NCI-H1694 (cell line): ENCODE measurements around the gene STT3B.
"Not testable (repeated sequence)": the region's sequence is repeated elsewhere in the genome, so short reads cannot be mapped to it uniquely, and the experiment has no call there.

Source experiments
- DNase-seq: peaks from one replicate; lab custom pipeline; 2025; lab: John Stamatoyannopoulos, UW

STT3B gene

GRCh38 chr3:31600431-31600830 is 67.7 kb downstream of the STT3B start:
- no peak for DNase-seq

- not testable (repeated sequence) for DNase-seq
Measured at GRCh38 chr3:31605333-31605732, 72.6 kb downstream of the STT3B start.

DNA sequence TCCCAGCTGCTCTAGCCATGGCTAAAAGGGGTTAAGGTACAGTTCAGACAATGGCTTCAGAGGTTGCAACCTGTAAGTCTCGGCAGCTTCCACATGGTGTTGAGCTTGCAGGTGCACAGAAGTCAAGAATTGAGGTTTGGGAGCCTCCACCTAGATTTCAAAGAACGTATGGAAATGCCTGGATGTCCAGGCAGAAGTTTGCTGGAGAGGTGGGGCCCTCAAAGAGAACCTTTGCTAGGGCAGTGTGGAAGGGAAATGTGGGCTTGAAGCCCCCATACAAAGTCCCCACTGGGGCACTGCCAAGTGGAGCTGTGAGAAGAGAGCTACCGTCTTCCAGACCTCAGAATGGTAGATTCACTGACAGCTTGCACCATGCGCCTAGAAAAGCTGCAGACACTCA is 73.7 kb downstream of the STT3B start:
- no peak for DNase-seq

- no peak for DNase-seq
Measured at GRCh38 chr3:31610700-31611275, 78.1 kb downstream of the STT3B start.

- DNase-seq = no peak
Measured at GRCh38 chr3:31613177-31613576, 80.5 kb downstream of the STT3B start.

- DNase-seq = no peak
Measured at GRCh38 chr3:31613654-31614053, 80.9 kb downstream of the STT3B start.

DNA sequence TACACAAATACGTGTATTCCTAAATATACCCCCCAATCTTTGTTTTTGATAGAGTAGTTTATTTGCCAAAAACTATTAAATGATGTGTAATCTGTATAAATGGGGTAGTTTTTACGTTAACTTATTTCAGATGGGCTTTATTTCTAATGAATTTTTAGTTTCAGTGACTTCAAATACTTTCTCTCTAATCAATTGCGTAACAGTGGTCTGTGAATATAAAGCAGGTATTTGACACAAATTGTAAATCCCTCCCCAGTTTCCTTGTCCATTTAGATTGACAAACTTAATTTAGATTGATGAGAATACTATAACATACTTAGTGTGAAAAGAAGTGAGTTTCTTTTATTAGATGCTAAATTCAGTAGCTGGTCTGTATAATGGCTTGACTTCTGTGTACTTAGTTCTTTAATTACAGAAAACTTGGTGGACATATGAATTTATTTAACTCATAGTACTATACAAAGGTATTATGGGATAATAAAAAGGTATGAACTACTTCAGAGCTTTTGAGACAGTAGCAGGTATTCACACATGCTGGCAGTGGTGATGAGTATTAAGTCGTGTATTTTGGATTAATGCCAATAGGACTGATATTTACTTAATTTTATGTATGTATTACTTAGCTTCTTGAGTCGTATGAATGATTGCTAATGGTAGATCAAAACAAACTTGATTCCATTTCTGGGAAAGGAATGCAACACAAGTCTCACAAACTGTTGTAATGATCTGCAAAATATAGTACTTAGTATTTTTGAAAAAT is 81.6 kb downstream of the STT3B start:
- DNase-seq = no peak

- no peak for DNase-seq
Measured at GRCh38 chr3:31615071-31615875, 82.5 kb downstream of the STT3B start.

DNA sequence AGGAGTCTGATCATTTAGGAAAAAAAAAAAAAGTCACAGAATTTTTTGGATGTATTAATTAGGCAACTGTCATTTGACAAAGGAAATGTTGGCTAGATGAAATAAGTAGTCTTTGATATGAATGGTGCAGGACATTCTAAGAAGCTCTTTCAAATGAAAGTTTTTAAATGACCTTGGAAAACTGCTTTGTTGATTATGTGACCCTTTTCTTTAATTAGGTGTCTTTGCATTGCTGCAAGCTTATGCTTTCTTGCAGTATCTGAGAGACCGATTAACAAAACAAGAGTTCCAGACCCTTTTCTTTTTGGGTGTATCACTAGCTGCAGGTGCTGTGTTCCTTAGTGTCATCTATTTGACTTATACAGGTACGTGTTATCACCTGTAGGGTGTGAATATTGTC is 84.0 kb downstream of the STT3B start:
- DNase-seq = no peak

GRCh38 chr3:31620656-31621055 is 87.9 kb downstream of the STT3B start:
- no peak for DNase-seq

DNA sequence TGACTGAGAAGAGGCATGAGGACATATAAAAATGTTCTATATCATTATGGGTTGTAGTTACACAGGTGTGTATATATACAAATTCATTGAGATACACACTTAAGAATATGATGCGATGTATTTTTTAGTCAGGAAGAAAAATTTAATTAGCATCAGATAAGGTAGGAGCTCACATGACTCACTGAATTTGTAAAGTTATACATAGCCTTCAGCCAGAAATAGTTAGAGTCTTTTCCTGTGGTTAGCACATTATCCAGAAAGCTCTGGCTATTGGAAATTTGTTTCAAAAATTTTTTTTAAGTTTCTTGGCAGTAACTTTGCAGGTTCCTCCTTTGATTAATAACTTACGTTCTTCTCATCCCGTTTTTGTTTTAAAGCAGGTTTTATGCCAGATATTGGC is 88.6 kb downstream of the STT3B start:
- no peak for DNase-seq

GRCh38 chr3:31622636-31623288 is 90.0 kb downstream of the STT3B start:
- DNase-seq = no peak

GRCh38 chr3:31624083-31624709 is 91.5 kb downstream of the STT3B start:
- no peak for DNase-seq

- no peak for DNase-seq
Measured at GRCh38 chr3:31625358-31625757, 92.6 kb downstream of the STT3B start.

GRCh38 chr3:31629054-31629453 is 96.3 kb downstream of the STT3B start:
- no peak for DNase-seq

DNA sequence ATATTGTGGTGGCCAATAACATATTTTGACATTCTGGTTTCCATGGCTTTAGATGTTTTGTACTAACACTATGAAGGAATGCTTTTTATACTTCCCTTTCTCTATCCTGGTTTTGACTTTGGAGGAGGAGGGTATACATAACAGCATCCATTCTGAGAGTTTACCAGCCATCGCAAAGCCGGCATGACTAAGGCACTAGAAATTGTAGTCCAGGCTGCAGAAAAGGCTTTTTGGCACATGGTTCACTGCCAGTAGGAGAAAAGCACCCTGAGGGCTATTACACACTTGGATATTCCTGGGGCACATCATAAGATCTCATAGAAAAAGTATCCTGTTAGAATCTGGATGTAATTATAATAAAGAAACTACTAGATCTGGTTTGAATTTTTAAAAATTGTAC is 101.8 kb downstream of the STT3B start:
- DNase-seq = no peak

DNA sequence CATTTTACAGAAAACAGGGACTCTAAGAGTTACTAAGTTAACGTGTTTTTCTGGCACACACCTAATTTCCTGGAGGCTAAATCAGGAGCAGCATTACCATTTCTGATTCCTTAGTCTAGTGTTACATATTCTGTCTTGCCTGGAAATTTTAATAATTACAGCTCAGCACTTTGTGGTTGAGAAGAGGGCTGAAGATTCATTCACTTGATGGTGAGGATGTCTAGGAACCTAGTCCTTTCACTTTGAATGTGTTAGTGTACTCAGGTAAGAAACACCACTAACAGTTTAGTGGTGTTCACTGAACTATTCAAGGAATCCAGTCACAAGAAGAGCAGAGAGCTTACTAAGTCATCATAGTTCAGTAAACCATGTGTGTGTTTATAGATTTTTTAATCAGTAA is 102.8 kb downstream of the STT3B start:
- DNase-seq = no peak

GRCh38 chr3:31636049-31636448 is 103.3 kb downstream of the STT3B start:
- no peak for DNase-seq

DNA sequence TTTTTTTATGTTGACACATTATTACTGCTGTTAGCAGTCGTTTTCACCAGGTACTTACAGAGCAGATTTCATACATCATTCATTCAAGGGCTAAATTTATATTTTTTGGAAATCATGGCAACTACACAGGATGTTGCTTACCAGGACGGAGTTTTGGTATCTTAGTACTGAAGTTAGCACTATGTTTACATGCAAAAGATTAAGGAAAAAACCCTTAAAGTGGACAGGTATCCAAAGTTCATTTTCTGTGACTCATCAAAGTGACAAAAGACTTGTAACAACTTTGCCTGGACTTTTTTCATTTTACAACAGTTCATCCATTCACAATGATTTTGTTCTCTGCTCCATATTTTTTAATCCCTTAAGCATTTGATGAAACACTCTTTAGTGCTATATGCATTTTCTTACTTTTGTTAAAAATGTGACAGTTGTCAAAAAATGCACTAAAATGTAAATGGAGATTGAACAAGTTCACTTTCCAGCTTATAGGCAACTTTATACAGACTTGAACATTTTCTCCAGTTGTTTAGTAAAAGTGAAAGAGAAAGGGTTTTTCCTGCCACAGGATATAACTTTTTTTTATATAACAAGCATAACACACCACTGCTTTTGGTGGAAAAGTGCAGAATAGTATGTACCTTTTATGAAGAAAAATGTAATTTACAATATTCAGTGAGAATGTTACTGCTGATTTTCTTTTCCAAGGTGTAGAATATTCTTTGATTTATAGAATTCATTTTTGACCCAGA is 104.1 kb downstream of the STT3B start:
- no peak for DNase-seq

DNA sequence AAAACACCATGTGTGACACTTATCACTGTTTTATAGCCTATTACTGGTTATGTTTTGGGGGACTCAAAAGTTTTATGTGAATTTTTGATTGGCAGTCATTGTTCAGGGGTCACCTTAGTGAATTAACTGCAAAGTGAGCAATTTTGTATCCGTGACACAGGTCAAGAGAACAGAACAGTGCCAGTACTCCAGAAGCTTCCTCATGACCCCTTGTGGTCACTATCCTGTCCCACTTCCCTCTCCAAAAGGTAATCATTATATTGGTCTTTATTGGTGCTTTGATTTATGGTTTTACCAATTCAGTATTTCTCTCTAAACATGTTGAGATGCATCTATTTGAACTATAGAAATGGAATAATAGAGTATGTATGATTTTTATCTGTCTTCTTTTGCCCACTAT is 107.1 kb downstream of the STT3B start:
- no peak for DNase-seq

DNA sequence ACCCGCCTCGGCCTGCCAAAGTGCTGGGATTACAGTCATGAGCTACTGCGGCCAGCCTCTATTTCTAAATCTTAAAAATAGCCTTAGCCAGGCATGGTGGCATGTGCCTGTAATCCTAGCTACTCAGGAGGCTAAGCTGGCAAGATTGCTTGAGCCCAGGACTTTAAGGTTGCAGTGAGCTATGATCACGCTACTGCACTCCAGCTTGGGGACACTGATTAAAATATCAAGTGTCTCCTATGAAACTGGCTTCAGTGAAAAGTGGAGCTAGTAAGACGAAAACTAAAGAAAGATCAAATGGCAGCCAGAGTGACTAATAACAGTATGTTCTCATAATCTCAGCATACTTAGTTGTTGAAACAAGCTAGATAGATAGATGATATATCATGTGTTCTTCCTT is 112.5 kb downstream of the STT3B start:
- no peak for DNase-seq
